Heart right ventricle (tissue), 16 donors: Measurements from ENCODE around the gene ADAMTS6. TPM values are rescaled to one million over a fixed set of nuclear protein-coding genes. Genes with fewer than 3 reads are reported as not detected.

Source experiments
- ATAC-seq, 8 donors: fragments of 200-7000 bp; cut with Tn5 transposase; one replicate each; pipeline ENCODE4 v1.9.1; 2020; ENCODE audit warnings: mild to moderate bottlenecking in 8 of 8, moderate library complexity in 8 of 8, moderate number of reproducible peaks in 1 of 8
- DNase-seq, 2 donors: peaks; one replicate each; pipeline ENCODE4 v3.0.0-alpha.2; 2020
- H3K27ac ChIP-seq, 10 donors: fragments of 200-600 bp; sonication (generic) in 2 of 10; one replicate each; pipeline versions ENCODE4 v1.5.0 to v1.8.0; 2020 to 2022; ENCODE audit warnings: mild to moderate bottlenecking in 3 of 10
- H3K27me3 ChIP-seq, 7 donors: fragments of 200-600 bp; one replicate each; pipeline ENCODE4 v1.8.0; 2021 to 2022; ENCODE audit warnings: mild to moderate bottlenecking in 2 of 7
- H3K36me3 ChIP-seq, 9 donors: fragments of 200-600 bp; sonication (generic) in 1 of 9; one replicate each; pipeline versions ENCODE4 v1.5.0 to v1.8.0; 2020 to 2022; ENCODE audit warnings: mild to moderate bottlenecking in 2 of 9
- H3K4me1 ChIP-seq, 9 donors: fragments of 200-600 bp; sonication (generic) in 1 of 9; one replicate each; pipeline versions ENCODE4 v1.5.0 to v1.8.0; 2020 to 2022; ENCODE audit warnings: mild to moderate bottlenecking in 4 of 9
- H3K4me3 ChIP-seq, 10 donors: fragments of 200-600 bp; sonication (generic) in 2 of 10; one replicate each; pipeline versions ENCODE4 v1.5.0 to v1.8.0; 2020 to 2022; ENCODE audit warnings: mild to moderate bottlenecking in 7 of 10, moderate library complexity in 2 of 10
- H3K9me3 ChIP-seq, 11 donors: fragments of 200-600 bp in 10 of 11; sonication (generic) in 2 of 11; one replicate each; pipeline versions ENCODE4 v1.5.0 to v1.8.0; 2013 to 2022; ENCODE audit warnings: mild to moderate bottlenecking in 2 of 11, control low read depth in 1 of 11, moderate library complexity in 1 of 11
- CTCF ChIP-seq, 9 donors: fragments of 200-600 bp; sonication (generic) in 2 of 9; IDR thresholded peaks; one replicate each; pipeline versions ENCODE4 v1.5.0 to v1.8.0; 2021 to 2022; ENCODE audit warnings: antibody characterized with exemption in 9 of 9, mild to moderate bottlenecking in 5 of 9, moderate library complexity in 1 of 9
- WGBS, 2 donors: extraction: QIAGEN DNeasy Blood & Tissue Kit; methylation state at CpG; one replicate each; pipeline ENCODE4 v1.1.7; 2013; ENCODE audit warnings: inconsistent platforms in 1 of 2; 5-methylcytosine and 5-hydroxymethylcytosine counted together
- intact Hi-C, 10 donors: fragments of 100-400 bp; cut with DNase I; formaldehyde crosslinking; loops; one replicate each; pipeline versions ENCODE4 v1.11.1 to v1.14.2; 2022
- polyA plus RNA-seq, 2 donors: library from polyadenylated mRNA; stranded (reverse); fragments of 200-250 nt; gene quantifications; one replicate each; pipeline ENCODE4 v1.2.3, GENCODE V29; 2013
- total RNA-seq, 10 donors: library from RNA; stranded (reverse); fragmentation: NEBNext Ultra II Directional in 3 of 10; extraction: Animal tissue kit (Norgen Biotek cat#: 25700) in 3 of 10; gene quantifications; one replicate each; pipeline versions ENCODE4 v1.2.1 to v1.2.4, GENCODE V29; 2021 to 2023
- donor health status: Arrhythmogenic right ventricular cardiomyopathy.
- donor health status: ischemic (EF 13 %, LVEDD 7.1; RV severe dilation, severe dysfunction).
- donor health status: healthy with polysubstance abuse.
- donor health status: DM: no; HTN: yes; CAD: no.
- donor health status: DM: no; HTN: no; CAD: no.
- donor health status: ischemic (EF 25% LVEDD 6.9; RV normal size, moderate dysfunction).
- donor health status: ischemic (EF 25% LVEDD 5.7; RV mildly dilated, moderate dysfunction).
- donor health status: healthy.
- donor health status: DM: yes; HTN: yes; CAD: no.
- donor health status: Ischemic cardiomyopathy.
- donor health status: ischemic (EF 35%, LVEDD 5.7; RV mildly dilated, moderate dysfunction).
- donor health status: nonischemic (EF 11% LVEDD 7.7; RV severe dilation, severe dysfunction).
- donor health status: DM: yes; HTN: yes; CAD: no.
- donor health status: PGD.
- donor health status: ischemic (EF 29% LVEDD 5.4; RV normal size, mild dysfunction).
- donor health status: nonischemic (EF 23%, LVEDD 6.1; RV moderate dilation, normal function).

Gene ADAMTS6
- total and polyA plus RNA-seq, 12 donors: 0.25 to 4.1 (median 2.1) TPM

GRCh38 chr5:65341835-65342234, 139.9 kb downstream of the ADAMTS6 start:
- intact Hi-C loops: loop anchor here in 1 of 10 donors (10.0 kb wide), 1 partner anchor 57 kb away; no protein-coding TSS in a partner anchor
- Histone ChIP-seq H3K4me3 (no peak overlapping the region), H3K27me3 (no peaks in the 10 kb centered on the region), H3K4me1 (no peaks in the 10 kb centered on the region), H3K9me3 (peaks cover 0 to 58% (median 22%) of the 10 kb centered on the region in 11 donors), H3K36me3 (no peaks in the 10 kb centered on the region), H3K27ac (no peak overlapping the region)
- no peak for DNase-seq
- TF ChIP-seq CTCF (IDR thresholded peaks at IDR 0.05): no peak
- ATAC-seq: no peak

GRCh38 chr5:65338606-65339151, 143.0 kb downstream of the ADAMTS6 start:
- Histone ChIP-seq H3K4me3 (no peak overlapping the region), H3K27me3 (no peaks in the 10 kb centered on the region), H3K4me1 (no peaks in the 10 kb centered on the region), H3K27ac (no peak overlapping the region), H3K36me3 (no peaks in the 10 kb centered on the region), H3K9me3 (peaks cover 0 to 50% (median 20%) of the 10 kb centered on the region in 11 donors)
- no peak for TF ChIP-seq CTCF (IDR thresholded peaks at IDR 0.05)
- 82 to 84% methylated on average over 3 of the region's 3 CpGs for WGBS, 2 donors
- ATAC-seq (peak in 1 of 8 donors; percentile 4), DNase-seq (no peak)
- intact Hi-C loops: no loop called here

GRCh38 chr5:65334077-65334476, 147.6 kb downstream of the ADAMTS6 start:
- H3K36me3 ChIP-seq: no peaks in the 10 kb centered on the region
- H3K27me3 ChIP-seq: no peaks in the 10 kb centered on the region
- H3K27ac ChIP-seq: no peak overlapping the region
- no peak for ATAC-seq
- 44 to 56% methylated on average over 4 of the region's 4 CpGs for WGBS, 2 donors
- DNase-seq: no peak
- H3K9me3 ChIP-seq: peaks cover 0 to 4% (median 0%) of the 10 kb centered on the region in 11 donors
- intact Hi-C loops: no loop called here
- no peak for TF ChIP-seq CTCF (IDR thresholded peaks at IDR 0.05)
- H3K4me3 ChIP-seq: peak overlapping the region in 5 of 10 donors; percentile 22 to 40 (median 28)
- no peaks in the 10 kb centered on the region for H3K4me1 ChIP-seq

GRCh38 chr5:65332591-65332990, 149.1 kb downstream of the ADAMTS6 start:
- Histone ChIP-seq H3K36me3 (no peaks in the 10 kb centered on the region), H3K27me3 (no peaks in the 10 kb centered on the region), H3K4me1 (no peaks in the 10 kb centered on the region), H3K4me3 (no peak overlapping the region), H3K27ac (no peak overlapping the region), H3K9me3 (no peaks in the 10 kb centered on the region)
- TF ChIP-seq CTCF (IDR thresholded peaks at IDR 0.05): no peak
- DNase-seq: no peak
- intact Hi-C loops: no loop called here
- no peak for ATAC-seq
- WGBS, 2 donors: 91 to 92% methylated on average over 1 of the region's 1 CpG
